ENCODE results near the gene KMT2C.
"Not testable (repeated sequence)": the region's sequence is repeated elsewhere in the genome, so short reads cannot be mapped to it uniquely, and the experiment has no call there.

The KMT2C gene

GRCh38 chr7:152353281-152353680 lies 82.5 kb downstream of the KMT2C start:
- DNase-seq: not testable (repeated sequence)

GRCh38 chr7:152351747-152352146 lies 84.1 kb downstream of the KMT2C start:
- DNase-seq: not testable (repeated sequence)

GRCh38 chr7:152351168-152351567 lies 84.6 kb downstream of the KMT2C start:
- no peak for DNase-seq

- DNase-seq: no peak
Observed at GRCh38 chr7:152347888-152348287, 87.9 kb downstream of the KMT2C start.

GRCh38 chr7:152344253-152344652 lies 91.5 kb downstream of the KMT2C start:
- DNase-seq: no peak

GRCh38 chr7:152342796-152343195 lies 93.0 kb downstream of the KMT2C start:
- DNase-seq: no peak

GRCh38 chr7:152341914-152342236 lies 93.9 kb downstream of the KMT2C start:
- no peak for DNase-seq

- DNase-seq: no peak
Observed at GRCh38 chr7:152341039-152341913, 94.5 kb downstream of the KMT2C start.

- DNase-seq: no peak
Observed at GRCh38 chr7:152340161-152340560, 95.6 kb downstream of the KMT2C start.

GRCh38 chr7:152338561-152338960 lies 97.2 kb downstream of the KMT2C start:
- no peak for DNase-seq

GRCh38 chr7:152336754-152337368 lies 98.9 kb downstream of the KMT2C start:
- peak; percentile 27 for DNase-seq

- DNase-seq: no peak
Observed at GRCh38 chr7:152335900-152336571, 99.8 kb downstream of the KMT2C start.

- no peak for DNase-seq
Observed at GRCh38 chr7:152333134-152333533, 102.7 kb downstream of the KMT2C start.

GRCh38 chr7:152330827-152331226 lies 105.0 kb downstream of the KMT2C start:
- no peak for DNase-seq

- no peak for DNase-seq
Observed at GRCh38 chr7:152329469-152329868, 106.3 kb downstream of the KMT2C start.

GRCh38 chr7:152328234-152328633 lies 107.6 kb downstream of the KMT2C start:
- no peak for DNase-seq

GRCh38 chr7:152315845-152316244 lies 120.0 kb downstream of the KMT2C start:
- no peak for DNase-seq

GRCh38 chr7:152313831-152314604 lies 121.8 kb downstream of the KMT2C start:
- no peak for DNase-seq

GRCh38 chr7:152313217-152313616 lies 122.6 kb downstream of the KMT2C start:
- DNase-seq: no peak

- DNase-seq: no peak
Observed at GRCh38 chr7:152312316-152312715, 123.5 kb downstream of the KMT2C start.

GRCh38 chr7:152307902-152308301 lies 127.9 kb downstream of the KMT2C start:
- DNase-seq: no peak

GRCh38 chr7:152299542-152300143 lies 136.2 kb downstream of the KMT2C start:
- not testable (repeated sequence) for DNase-seq

GRCh38 chr7:152292897-152293296 lies 142.9 kb downstream of the KMT2C start:
- no peak for DNase-seq

Measured in stimulated activated CD4-positive, alpha-beta T cell treated with anti-CD3 and anti-CD28 coated beads, Interleukin-4, amount 100 ng/mL, for 24 hours (primary cell).